ENCODE measurements around the gene PSMD14.

- TF ChIP-seq GATA2 (IDR thresholded peaks at IDR 0.05; ENCODE audit: low read depth, low read length) (no peak), GATA3 (IDR thresholded peaks at IDR 0.05; ENCODE audit: low read depth, low read length) (no peak)
These were observed 19.4 kb downstream of the PSMD14 start for GRCh38 chr2:161327582-161327981.

Data from SH-SY5Y (cell line).